RWPE1 (cell line): ENCODE data around the gene CDCA4.

Experiments
- CTCF ChIA-PET: fragments of 350-600 bp; sonication (Branson Sonifier 250); formaldehyde crosslinking; extraction: SDS; loops from one replicate; lab custom pipeline; 2021; lab: Yijun Ruan, JAX
- POLR2A ChIA-PET: fragments of 400-600 bp; formaldehyde crosslinking; extraction: SDS; loops from one replicate; lab custom pipeline; 2020; ENCODE audit warnings: antibody characterized with exemption; ENCODE audit not compliant: low non-redundant PET; lab: Yijun Ruan, JAX
- DNase-seq: peaks from one replicate; pipeline ENCODE4 v3.0.0; 2012; ENCODE audit warnings: low spot score
- H3K27ac ChIP-seq: fragments of 450-650 bp; 2 replicates; pipeline ENCODE4 v1.5.1; 2017
- CTCF ChIP-seq: fragments of 450-650 bp; conservative IDR thresholded peaks from 2 replicates; pipeline ENCODE4 v1.5.1; 2017; ENCODE audit warnings: low read depth, mild to moderate bottlenecking

CDCA4 gene

DNA sequence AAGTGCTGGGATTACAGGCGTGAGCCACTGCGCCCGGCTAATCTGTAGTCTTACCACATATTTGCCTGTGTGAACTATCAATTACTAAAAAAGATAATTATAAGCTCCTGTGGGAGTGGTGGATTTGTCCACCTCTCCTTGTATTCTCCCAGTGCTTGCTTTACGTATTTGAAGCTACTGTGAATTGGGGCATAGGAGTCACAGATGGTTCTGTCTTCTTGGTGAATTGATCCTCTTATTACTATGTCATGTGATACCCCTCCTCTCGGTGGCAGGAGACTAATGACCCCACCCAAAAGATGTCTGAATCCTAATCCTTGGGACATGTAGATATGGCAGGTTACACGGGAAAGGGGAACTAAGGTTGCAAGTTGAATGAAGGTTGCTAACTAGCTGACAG, 32.5 kb upstream of the CDCA4 start:
- no peak for DNase-seq
- ChIA-PET POLR2A (no interaction called here), CTCF (interaction anchor here (0.6 to 1.4 kb wide), 3 partner anchors 8 to 116 kb away, joined by 3 read pairs; no protein-coding TSS in a partner anchor)
- no peak for TF ChIP-seq CTCF
- no peak overlapping the region for H3K27ac ChIP-seq

GRCh38 chr14:105052110-105052458, 31.2 kb upstream of the CDCA4 start:
- DNase-seq: no peak
- TF ChIP-seq CTCF: no peak
- POLR2A ChIA-PET: no interaction called here
- CTCF ChIA-PET: no interaction called here
- H3K27ac ChIP-seq: no peak overlapping the region

DNA sequence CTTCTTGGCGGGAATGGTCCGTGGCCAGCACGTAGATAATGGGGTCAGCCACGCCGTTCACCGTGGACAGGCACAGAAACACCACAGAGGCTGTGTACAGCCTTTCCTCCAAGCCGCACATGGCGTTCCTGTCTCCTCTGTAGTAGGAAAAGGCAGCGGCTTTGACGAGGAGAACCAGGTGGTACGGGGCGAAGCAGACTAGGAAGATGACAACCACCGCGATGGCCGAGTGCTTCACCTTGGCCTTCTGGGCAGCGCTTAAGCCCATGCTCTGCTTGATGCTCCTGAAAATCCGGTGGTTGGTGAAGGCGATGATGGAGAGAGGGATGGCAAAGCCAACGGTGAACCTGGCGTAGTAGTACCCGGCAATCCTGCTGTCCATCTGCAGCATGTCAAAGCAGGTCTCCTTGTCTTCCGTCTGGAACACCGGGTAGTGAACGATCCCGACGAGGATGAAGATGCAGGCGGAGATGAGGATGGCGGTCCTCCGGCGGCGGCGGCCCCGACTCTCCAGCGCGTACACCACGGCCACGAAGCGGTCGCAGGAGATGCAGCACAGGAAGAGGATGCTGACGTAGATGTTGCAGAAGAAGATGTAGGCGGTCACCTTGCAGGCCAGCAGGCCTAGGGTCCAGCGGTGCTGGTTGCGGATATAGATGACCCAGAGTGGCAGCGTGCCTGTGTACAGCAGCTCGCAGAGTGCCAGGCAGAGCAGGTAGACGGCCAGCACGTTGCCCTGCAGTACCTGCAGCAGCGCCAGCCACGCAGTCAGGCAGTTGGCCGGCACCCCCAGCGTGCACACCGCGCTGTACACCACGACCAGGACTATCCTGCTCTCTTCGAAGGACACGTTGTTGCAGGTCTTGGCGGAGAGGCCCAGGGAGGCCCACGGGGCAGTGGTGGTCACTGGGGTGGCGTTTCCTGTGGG, 30.6 kb upstream of the CDCA4 start:
- POLR2A ChIA-PET: no interaction called here
- TF ChIP-seq CTCF: no peak
- H3K27ac ChIP-seq: no peak overlapping the region
- no peak for DNase-seq
- CTCF ChIA-PET: no interaction called here

- CTCF ChIA-PET: no interaction called here
- peak; percentile 61 for DNase-seq
- no peak for TF ChIP-seq CTCF
- H3K27ac ChIP-seq: 0 out of 2 replicates have a peak overlapping the region, but pooled peaks have one; percentile 4
- POLR2A ChIA-PET: interaction anchor here (0.5 kb wide), 1 partner anchor 81 kb away, joined by 3 read pairs; no protein-coding TSS in a partner anchor
Observed at GRCh38 chr14:105050551-105050897, 29.6 kb upstream of the CDCA4 start.

- POLR2A ChIA-PET: interaction anchor here (0.5 kb wide), 1 partner anchor 81 kb away, joined by 3 read pairs; no protein-coding TSS in a partner anchor
- CTCF ChIA-PET: no interaction called here
- no peak for DNase-seq
- 0 out of 2 replicates have a peak overlapping the region, but pooled peaks have one; percentile 4 for H3K27ac ChIP-seq
- TF ChIP-seq CTCF: no peak
Observed at GRCh38 chr14:105049753-105050550, 29.1 kb upstream of the CDCA4 start.
